Stimulated activated effector memory CD8-positive, alpha-beta T cell treated with anti-CD3 and anti-CD28 coated beads, Interleukin-12 subunit alpha, Interleukin-12 subunit beta, amount 100 ng/mL, for 72 hours (primary cell): ENCODE measurements around the gene PLPP1.

Experiments used
- ATAC-seq: fragments of 150-1000 bp; cut with Tn5 transposase; 2 replicates; pipeline ENCODE4 v1.10.0; 2021
- DNase-seq, 2 donors: peaks; one replicate each; pipeline ENCODE4 v3.0.0; 2021 to 2022; ENCODE audit warnings: low spot score in 2 of 2
- H3K27ac Mint-ChIP-seq: one replicate; pipeline ENCODE4 v1.8.0; 2022; ENCODE audit warnings: mild to moderate bottlenecking, mixed read lengths
- H3K36me3 Mint-ChIP-seq: one replicate; pipeline ENCODE4 v1.8.0; 2022; ENCODE audit warnings: mild to moderate bottlenecking, mixed read lengths
- H3K4me1 Mint-ChIP-seq: one replicate; pipeline ENCODE4 v1.8.0; 2022; ENCODE audit warnings: mixed read lengths
- H3K4me3 Mint-ChIP-seq: one replicate; pipeline ENCODE4 v1.8.0; 2022; ENCODE audit warnings: mild to moderate bottlenecking, mixed read lengths
- H3K9me3 Mint-ChIP-seq: one replicate; pipeline ENCODE4 v1.8.0; 2022; ENCODE audit warnings: mixed read lengths

The PLPP1 gene

GRCh38 chr5:55497712-55498111 is 37.1 kb downstream of the PLPP1 start:
- no peaks in the 10 kb centered on the region for H3K9me3 Mint-ChIP-seq
- H3K27ac Mint-ChIP-seq = peak overlapping the region; percentile 27
- no peak overlapping the region for H3K4me3 Mint-ChIP-seq
- H3K36me3 Mint-ChIP-seq = peaks cover 5% of the 10 kb centered on the region
- no peak for ATAC-seq
- no peak for DNase-seq
- no peaks in the 10 kb centered on the region for H3K4me1 Mint-ChIP-seq

GRCh38 chr5:55495216-55495615 is 39.5 kb downstream of the PLPP1 start:
- ATAC-seq (no peak), DNase-seq (no peak)
- H3K4me3 Mint-ChIP-seq = no peak overlapping the region
- no peak overlapping the region for H3K27ac Mint-ChIP-seq
- H3K36me3 Mint-ChIP-seq = peaks cover 5% of the 10 kb centered on the region
- no peaks in the 10 kb centered on the region for H3K9me3 Mint-ChIP-seq
- no peaks in the 10 kb centered on the region for H3K4me1 Mint-ChIP-seq

DNA sequence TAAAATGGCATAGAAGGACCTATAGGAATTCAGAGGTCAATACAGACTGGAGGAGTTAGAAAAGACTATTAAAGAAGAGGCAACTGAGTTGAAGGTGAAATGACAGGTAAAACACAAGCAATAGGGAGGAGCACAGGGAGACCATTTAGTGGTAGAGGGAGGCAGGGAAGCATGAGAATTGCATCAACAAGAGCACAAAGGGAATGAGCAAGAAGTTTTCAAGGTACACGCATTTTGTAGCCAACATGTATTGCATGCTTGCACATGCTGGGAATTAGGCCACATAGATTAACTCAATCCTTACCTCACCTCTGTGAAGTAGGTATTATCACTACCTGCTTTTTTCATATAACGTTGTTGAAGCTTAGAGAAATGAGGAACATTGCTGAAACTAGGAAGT is 42.3 kb downstream of the PLPP1 start:
- no peak overlapping the region for H3K27ac Mint-ChIP-seq

GRCh38 chr5:55485073-55485472 is 49.7 kb downstream of the PLPP1 start:
- no peak for DNase-seq
- Mint-ChIP-seq H3K36me3 (no peaks in the 10 kb centered on the region), H3K27ac (no peak overlapping the region), H3K4me3 (no peak overlapping the region), H3K4me1 (no peaks in the 10 kb centered on the region), H3K9me3 (no peaks in the 10 kb centered on the region)
- no peak for ATAC-seq

More for the DNA sequence above, 42.3 kb downstream of the PLPP1 start:
- Mint-ChIP-seq H3K36me3 (peaks cover 5% of the 10 kb centered on the region), H3K4me3 (no peak overlapping the region), H3K9me3 (no peaks in the 10 kb centered on the region), H3K4me1 (no peaks in the 10 kb centered on the region)
- no peak for DNase-seq
- no peak for ATAC-seq

DNA sequence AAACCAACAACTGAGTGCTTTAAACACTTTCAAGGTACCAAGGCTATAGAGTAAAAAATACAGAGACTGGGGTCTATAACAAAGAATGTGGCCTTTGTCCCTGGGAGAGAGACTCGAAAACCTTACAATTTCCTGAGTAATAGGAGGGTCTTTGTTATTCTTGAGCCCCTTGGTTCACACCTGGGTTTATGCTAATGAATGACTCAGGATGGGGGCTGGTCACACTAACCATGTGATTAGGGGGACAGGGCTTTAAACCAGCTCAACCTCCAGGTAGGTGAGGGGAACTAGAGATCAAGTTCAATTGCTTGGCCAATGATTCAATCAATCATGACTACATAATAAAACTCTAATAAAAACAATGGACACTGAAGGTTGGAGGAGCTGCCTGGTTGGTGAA is 50.2 kb downstream of the PLPP1 start:
- Mint-ChIP-seq H3K4me3 (no peak overlapping the region), H3K36me3 (no peaks in the 10 kb centered on the region), H3K27ac (no peak overlapping the region), H3K9me3 (no peaks in the 10 kb centered on the region), H3K4me1 (no peaks in the 10 kb centered on the region)
- DNase-seq = no peak
- no peak for ATAC-seq

DNA sequence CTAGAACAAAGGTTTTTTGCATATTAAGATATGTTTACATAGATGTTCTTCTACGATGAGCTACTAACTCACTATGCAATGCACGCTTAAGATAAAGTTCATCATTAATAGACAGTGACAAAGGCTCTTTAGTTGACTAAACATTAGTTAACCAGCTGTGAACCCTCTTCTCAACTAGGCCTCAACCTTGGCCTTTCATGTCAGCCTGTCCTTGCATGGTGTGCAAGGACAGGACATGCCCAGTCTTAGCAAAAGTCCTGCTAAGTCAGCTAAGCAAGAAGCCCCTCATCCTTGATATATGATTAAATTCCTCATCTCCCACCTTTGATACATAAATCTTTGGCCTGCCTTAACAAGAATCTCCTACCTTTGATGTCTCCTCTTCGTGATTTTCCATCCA is 50.9 kb downstream of the PLPP1 start:
- no peaks in the 10 kb centered on the region for H3K4me1 Mint-ChIP-seq
- H3K4me3 Mint-ChIP-seq = no peak overlapping the region
- ATAC-seq (no peak), DNase-seq (no peak)
- H3K27ac Mint-ChIP-seq = no peak overlapping the region
- no peaks in the 10 kb centered on the region for H3K9me3 Mint-ChIP-seq
- no peaks in the 10 kb centered on the region for H3K36me3 Mint-ChIP-seq

DNA sequence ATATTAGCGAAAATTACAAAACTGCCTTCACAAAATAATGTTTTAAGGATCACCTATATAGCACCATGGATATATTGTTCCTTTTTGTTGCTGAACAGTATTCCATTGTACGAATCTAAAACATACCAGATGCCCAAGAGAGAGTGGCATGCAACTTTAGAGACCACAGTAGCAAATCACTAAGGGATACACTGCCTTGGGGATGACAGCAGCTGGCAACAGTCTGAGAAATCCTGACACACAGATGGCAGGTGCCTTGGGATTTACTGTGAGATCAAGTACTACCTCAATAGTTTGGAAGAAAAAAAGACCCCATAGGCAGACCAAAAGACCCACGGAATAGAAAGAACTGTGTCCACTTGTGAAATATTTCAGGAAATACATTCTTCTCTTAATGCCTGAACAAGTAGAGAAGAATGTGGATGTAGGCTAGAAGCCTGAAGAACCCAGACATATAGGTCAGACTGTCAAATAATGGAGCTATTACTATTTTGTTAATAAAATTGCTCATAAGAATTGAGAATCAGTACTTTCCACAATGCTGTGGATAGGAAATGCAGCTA is 53.4 kb downstream of the PLPP1 start:
- Mint-ChIP-seq H3K9me3 (no peaks in the 10 kb centered on the region), H3K4me3 (no peak overlapping the region), H3K36me3 (no peaks in the 10 kb centered on the region), H3K4me1 (no peaks in the 10 kb centered on the region), H3K27ac (no peak overlapping the region)
- DNase-seq = no peak
- no peak for ATAC-seq

DNA sequence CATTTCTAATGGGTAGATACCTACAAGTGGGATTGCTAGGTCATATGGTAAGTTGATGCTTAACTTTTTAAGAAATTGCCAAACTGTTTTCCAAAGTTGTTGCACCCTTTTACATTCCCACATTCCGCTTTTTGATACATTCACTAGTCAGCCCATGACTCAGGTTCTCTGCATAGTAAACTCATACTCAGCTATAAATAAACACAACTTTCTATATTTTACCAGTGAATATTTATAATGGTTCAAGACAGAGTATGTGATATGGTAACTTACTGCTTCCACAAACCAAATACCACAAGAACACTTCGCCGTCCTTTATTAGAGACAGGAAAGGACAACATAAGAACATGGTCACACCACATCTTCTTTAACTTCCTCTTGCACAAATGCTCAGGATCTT is 54.0 kb downstream of the PLPP1 start:
- no peak overlapping the region for H3K27ac Mint-ChIP-seq
- no peaks in the 10 kb centered on the region for H3K36me3 Mint-ChIP-seq
- H3K9me3 Mint-ChIP-seq = no peaks in the 10 kb centered on the region
- H3K4me3 Mint-ChIP-seq = no peak overlapping the region
- DNase-seq (no peak), ATAC-seq (no peak)
- H3K4me1 Mint-ChIP-seq = no peaks in the 10 kb centered on the region

DNA sequence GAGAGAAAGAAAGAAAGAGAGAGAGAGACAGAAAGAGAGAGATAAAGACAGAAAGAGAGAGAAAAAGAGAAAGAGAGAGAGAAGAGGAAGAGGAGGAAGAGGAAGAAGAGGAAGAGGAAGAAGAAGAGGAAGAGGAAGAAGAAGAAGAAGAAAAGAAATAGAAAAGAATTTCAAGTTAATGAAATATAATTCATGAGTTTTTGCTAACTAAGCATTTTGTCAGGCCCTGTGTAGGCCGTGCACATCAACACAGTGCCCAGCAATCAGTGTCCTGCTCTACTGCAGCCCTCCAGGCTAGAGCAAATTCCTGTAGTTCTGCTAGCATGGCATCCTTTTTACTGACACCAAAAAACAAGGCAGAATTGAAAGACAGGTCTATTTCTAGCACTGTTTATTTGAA is 62.1 kb downstream of the PLPP1 start:
- H3K9me3 Mint-ChIP-seq = no peaks in the 10 kb centered on the region
- DNase-seq (no peak), ATAC-seq (no peak)
- no peaks in the 10 kb centered on the region for H3K36me3 Mint-ChIP-seq
- H3K4me3 Mint-ChIP-seq = no peak overlapping the region
- H3K4me1 Mint-ChIP-seq = no peaks in the 10 kb centered on the region
- H3K27ac Mint-ChIP-seq = peak overlapping the region; percentile 67

DNA sequence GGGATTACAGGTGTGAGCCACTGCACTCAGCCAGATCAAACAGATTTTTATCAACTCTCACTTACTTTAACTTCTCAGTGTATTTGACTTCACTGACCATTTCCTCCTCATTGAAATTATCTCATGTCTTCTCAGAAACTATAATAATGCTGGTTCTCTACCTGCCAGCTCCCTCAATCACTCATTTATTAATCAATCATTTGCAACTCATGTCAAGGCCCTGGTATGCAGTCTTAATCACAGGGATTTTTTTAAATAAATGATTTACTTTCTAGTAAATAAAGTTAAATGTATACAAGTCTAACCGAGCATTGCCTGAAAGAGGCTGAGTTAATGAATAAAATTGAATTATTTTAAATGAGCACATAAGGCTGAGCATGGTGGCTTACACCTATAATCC is 63.3 kb downstream of the PLPP1 start:
- DNase-seq = no peak
- no peak for ATAC-seq
- Mint-ChIP-seq H3K36me3 (no peaks in the 10 kb centered on the region), H3K27ac (no peak overlapping the region), H3K9me3 (no peaks in the 10 kb centered on the region), H3K4me3 (no peak overlapping the region), H3K4me1 (no peaks in the 10 kb centered on the region)

DNA sequence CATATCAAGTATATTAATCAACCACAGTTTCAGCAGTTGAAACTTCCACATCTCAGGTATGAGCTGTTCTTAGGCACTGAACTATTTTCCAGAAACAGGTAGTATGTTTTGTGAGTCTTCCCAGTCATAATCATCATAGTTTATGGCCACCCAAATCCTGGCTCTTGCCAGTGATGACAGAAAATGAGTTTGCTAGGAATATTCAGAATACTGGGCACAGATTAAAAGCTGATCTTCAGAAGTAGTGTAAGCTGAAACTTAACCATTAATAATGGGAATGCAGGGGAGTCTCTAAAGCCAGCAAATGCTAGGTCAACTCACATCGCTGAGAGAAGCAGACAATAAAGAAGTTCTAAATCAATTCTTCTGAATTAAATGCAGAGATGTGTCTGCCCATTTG is 64.5 kb downstream of the PLPP1 start:
- Mint-ChIP-seq H3K36me3 (no peaks in the 10 kb centered on the region), H3K27ac (no peak overlapping the region), H3K9me3 (no peaks in the 10 kb centered on the region), H3K4me3 (no peak overlapping the region), H3K4me1 (no peaks in the 10 kb centered on the region)
- ATAC-seq (no peak), DNase-seq (no peak)

GRCh38 chr5:55469839-55470238 is 64.9 kb downstream of the PLPP1 start:
- no peaks in the 10 kb centered on the region for H3K36me3 Mint-ChIP-seq
- no peaks in the 10 kb centered on the region for H3K4me1 Mint-ChIP-seq
- H3K9me3 Mint-ChIP-seq = no peaks in the 10 kb centered on the region
- no peak overlapping the region for H3K4me3 Mint-ChIP-seq
- H3K27ac Mint-ChIP-seq = no peak overlapping the region
- DNase-seq = no peak
- ATAC-seq = no peak

DNA sequence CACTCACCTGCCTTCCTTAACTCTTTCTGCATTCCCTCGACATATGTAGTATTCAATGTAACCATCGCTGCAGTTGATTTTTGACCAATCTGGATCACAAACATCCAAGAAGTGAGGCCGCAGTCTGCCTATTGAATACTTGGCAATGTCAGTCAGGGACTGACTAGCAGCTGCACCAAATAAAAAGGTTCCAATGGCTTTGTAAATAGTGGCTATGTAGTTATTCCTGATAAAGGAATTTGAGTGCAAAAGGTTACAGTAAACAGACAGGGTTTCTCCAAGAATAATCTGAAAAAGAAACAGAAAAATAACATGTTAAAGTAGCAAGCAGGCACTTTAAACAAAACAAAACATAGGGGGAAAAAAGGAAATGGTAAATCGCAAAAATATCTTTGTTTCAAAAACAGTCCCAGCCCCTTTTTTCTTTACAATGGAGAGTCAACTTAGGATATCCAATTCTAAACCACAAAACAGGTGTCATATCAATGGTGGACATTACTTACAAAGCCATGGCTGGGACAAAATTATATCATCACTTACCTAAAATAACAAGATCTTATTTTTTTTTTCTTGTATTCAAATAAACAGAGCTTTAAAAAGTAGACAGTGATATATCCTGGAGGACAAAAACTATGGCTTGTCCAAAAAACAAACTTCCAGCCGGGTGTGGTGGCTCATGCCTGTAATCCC is 66.8 kb downstream of the PLPP1 start:
- H3K4me3 Mint-ChIP-seq = no peak overlapping the region
- DNase-seq (no peak), ATAC-seq (no peak)
- no peak overlapping the region for H3K27ac Mint-ChIP-seq
- H3K9me3 Mint-ChIP-seq = no peaks in the 10 kb centered on the region
- H3K36me3 Mint-ChIP-seq = no peaks in the 10 kb centered on the region
- no peaks in the 10 kb centered on the region for H3K4me1 Mint-ChIP-seq

- no peaks in the 10 kb centered on the region for H3K4me1 Mint-ChIP-seq
- no peak overlapping the region for H3K27ac Mint-ChIP-seq
- no peaks in the 10 kb centered on the region for H3K36me3 Mint-ChIP-seq
- no peak for ATAC-seq
- H3K9me3 Mint-ChIP-seq = no peaks in the 10 kb centered on the region
- DNase-seq = no peak
- H3K4me3 Mint-ChIP-seq = no peak overlapping the region
Measured at GRCh38 chr5:55463613-55464012, 71.2 kb downstream of the PLPP1 start.

DNA sequence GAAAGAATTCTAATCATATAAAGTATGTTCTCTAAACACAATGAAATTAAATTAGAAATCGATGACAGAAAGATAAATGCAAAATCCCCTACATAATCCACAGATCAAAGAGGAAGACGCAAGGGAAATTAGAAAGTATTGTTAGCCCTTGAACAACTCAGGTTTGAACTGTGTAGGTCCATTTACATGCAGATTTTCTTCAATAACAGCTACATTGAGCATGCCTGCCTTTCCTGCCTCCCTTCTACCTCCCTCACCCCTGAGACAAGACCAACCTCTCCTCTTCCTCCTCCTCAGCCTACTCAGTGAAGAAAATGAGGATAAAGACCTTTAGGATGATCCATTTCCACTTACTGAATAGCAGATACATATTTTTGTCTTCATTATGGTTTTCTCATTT is 75.2 kb downstream of the PLPP1 start:
- no peaks in the 10 kb centered on the region for H3K9me3 Mint-ChIP-seq
- H3K27ac Mint-ChIP-seq = no peak overlapping the region
- H3K36me3 Mint-ChIP-seq = no peaks in the 10 kb centered on the region
- DNase-seq (no peak), ATAC-seq (no peak)
- no peak overlapping the region for H3K4me3 Mint-ChIP-seq
- peaks cover 6% of the 10 kb centered on the region for H3K4me1 Mint-ChIP-seq

DNA sequence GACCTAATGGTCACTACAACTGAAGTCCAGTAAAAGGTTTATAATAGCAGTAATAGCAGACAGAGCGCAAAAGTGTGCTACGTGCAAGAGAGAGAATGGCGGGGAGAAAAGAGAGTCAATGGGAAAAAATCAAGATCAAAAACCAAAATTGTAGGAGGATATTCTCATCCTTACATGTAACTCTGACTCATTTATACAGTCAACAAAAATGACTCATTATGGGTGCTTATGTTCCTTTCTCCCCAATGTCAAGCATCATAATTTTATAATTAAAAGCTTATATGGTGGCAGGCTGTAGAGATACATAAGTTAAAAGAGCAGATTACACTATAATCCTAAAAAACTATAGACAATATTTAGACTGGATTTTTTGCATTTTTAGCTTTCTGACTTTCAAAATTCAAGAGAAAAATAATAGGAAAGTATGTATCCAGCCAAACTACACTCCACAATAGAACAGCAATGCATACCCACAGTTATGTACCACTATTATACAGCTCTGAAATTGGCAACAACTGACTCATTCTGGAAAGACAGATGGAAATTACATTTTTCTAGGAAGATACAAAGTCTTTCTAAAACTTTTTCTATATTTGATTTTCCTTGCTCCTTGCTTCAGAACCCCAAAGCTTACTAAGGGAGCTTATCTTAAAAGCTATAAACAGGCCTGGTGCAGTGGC is 78.4 kb downstream of the PLPP1 start:
- H3K36me3 Mint-ChIP-seq = no peaks in the 10 kb centered on the region
- no peak overlapping the region for H3K4me3 Mint-ChIP-seq
- ATAC-seq = peak; percentile 66
- H3K4me1 Mint-ChIP-seq = peaks cover 6% of the 10 kb centered on the region
- H3K27ac Mint-ChIP-seq = no peak overlapping the region
- no peaks in the 10 kb centered on the region for H3K9me3 Mint-ChIP-seq
- no peak for DNase-seq
